WTC11 (cell line): ENCODE results near the gene CDRT4.

Experiments
- ATF1 ChIP-seq: sonication (generic); formaldehyde crosslinking; IDR thresholded peaks from 2 replicates; pipeline ENCODE4 v1.8.1; 2023; ENCODE audit warnings: mild to moderate bottlenecking, moderate library complexity, missing genetic modification reagents
- GTF2I ChIP-seq: fragments of 250-450 bp; sonication (Bioruptor Pico); conservative IDR thresholded peaks from 2 replicates; pipeline ENCODE4 v1.4.0; 2021; ENCODE audit warnings: mild to moderate bottlenecking
- IRF2 ChIP-seq: sonication (generic); formaldehyde crosslinking; IDR thresholded peaks from 2 replicates; pipeline ENCODE4 v1.8.0; 2022; ENCODE audit warnings: low read depth, missing genetic modification reagents, borderline replicate concordance

- TF ChIP-seq IRF2 (CRISPR knock-in tag) (no peak), ATF1 (CRISPR knock-in tag) (no peak), GTF2I (CRISPR knock-in tag) (no peak)
These were observed 75.1 kb downstream of the CDRT4 start for GRCh38 chr17:15392326-15392741.
